Cardiac fibroblast (primary cell): ENCODE data around the gene KCP.

Source experiments
- DNase-seq, 2 donors: peaks; one replicate each; pipeline versions ENCODE4 v3.0.0 to v3.0.0-alpha.2; 2010; ENCODE audit warnings: low read depth in 2 of 2
- H3K4me3 ChIP-seq, 2 donors: replicated peaks in 1 of 2; 1 replicate in 1 of 2; 2 replicates in 1 of 2; pipeline ENCODE4 v1.5.1; 2011; ENCODE audit warnings: low read depth in 2 of 2, low read length in 2 of 2, mild to moderate bottlenecking in 2 of 2, moderate library complexity in 1 of 2
- CTCF ChIP-seq: IDR thresholded peaks from one replicate; pipeline ENCODE4 v1.5.1; 2011; ENCODE audit warnings: low read depth, mild to moderate bottlenecking, low read length, inconsistent platforms

The KCP gene

GRCh38 chr7:128920913-128921582 is 10.5 kb upstream of the KCP start:
- no peak for DNase-seq
- TF ChIP-seq CTCF, result no peak
- no peak overlapping the region for H3K4me3 ChIP-seq

- TF ChIP-seq CTCF, result no peak
- no peak for DNase-seq
- H3K4me3 ChIP-seq, result no peak overlapping the region
These were observed 9.6 kb upstream of the KCP start for GRCh38 chr7:128919881-128920799.

GRCh38 chr7:128919241-128919640 is 8.7 kb upstream of the KCP start:
- no peak overlapping the region for H3K4me3 ChIP-seq
- no peak for DNase-seq
- no peak for TF ChIP-seq CTCF

- no peak for TF ChIP-seq CTCF
- H3K4me3 ChIP-seq, result no peak overlapping the region
- no peak for DNase-seq
These were observed 7.6 kb upstream of the KCP start for GRCh38 chr7:128918016-128918665.

GRCh38 chr7:128917122-128917521 is 6.6 kb upstream of the KCP start:
- TF ChIP-seq CTCF, result no peak
- no peak overlapping the region for H3K4me3 ChIP-seq
- DNase-seq, result no peak

- no peak overlapping the region for H3K4me3 ChIP-seq
- no peak for DNase-seq
- no peak for TF ChIP-seq CTCF
These were observed 6.1 kb upstream of the KCP start for GRCh38 chr7:128916643-128916915.
